NB4 (cell line): ENCODE data around the gene ABCF3.

Experiments
- CTCF ChIP-seq: IDR thresholded peaks from one replicate; pipeline ENCODE4 v1.5.1; 2012; ENCODE audit warnings: low read depth, low read length
- MAX ChIP-seq: IDR thresholded peaks from 2 replicates; pipeline ENCODE4 v1.6.1; 2011; ENCODE audit warnings: low read depth, low read length
- POLR2A ChIP-seq: IDR thresholded peaks from 2 replicates; pipeline ENCODE4 v1.6.1; 2011; ENCODE audit warnings: mild to moderate bottlenecking; ENCODE audit not compliant: insufficient read length; ENCODE audit errors: extremely low read depth

- TF ChIP-seq CTCF (no peak), MAX (no peak), POLR2A (no peak)
Measured at GRCh38 chr3:184143327-184143726, 42.7 kb upstream of the ABCF3 start.
